ENCODE data around the gene GRM2. TPM values are rescaled to one million over a fixed set of nuclear protein-coding genes. Genes with fewer than 3 reads are reported as not detected.
A peak's percentile ranks its signal among the peaks of the same experiment; 100 is the strongest.

The GRM2 gene
- total and polyA plus RNA-seq, 2 of the 8 experiments (the other 6 are each of a cell fraction or from before 2014, with no cell fraction given): 3.9 to 10.5 TPM

- Histone ChIP-seq H3K79me1 (ENCODE audit: low read depth, low read length) (no peaks in the 10 kb centered on the region; the same call in 1 of the 2 replicates), H4K5ac (ENCODE audit: insufficient read length, low read depth, low read length) (no peak overlapping the region), H2BK15ac (ENCODE audit: low read length) (no peak overlapping the region), H3K27ac (ENCODE audit: low read depth, low read length) (no peak overlapping the region), H3K9me3 (ENCODE audit: insufficient read depth in 2 of 2, low read depth in 1 of 2, low read length in 1 of 2) (no peaks in the 10 kb centered on the region), H2AK5ac (ENCODE audit: low read depth, low read length) (no peak overlapping the region), H3K9ac (replicated peaks in 1 of 4; ENCODE audit: extremely low read depth in 1 of 4, low read depth in 3 of 4, low read length in 3 of 4) (no peak overlapping the region), H2BK120ac (replicated peaks; ENCODE audit: low read depth, low read length) (no peak overlapping the region), H2BK12ac (ENCODE audit: low read depth, low read length) (no peak overlapping the region), H3K4me3 (ENCODE audit: extremely low read depth in 1 of 4, insufficient read depth in 2 of 4, low read depth in 3 of 4, low read length in 4 of 4) (no peak overlapping the region), H3K56ac (replicated peaks; ENCODE audit: insufficient read length, low read depth, low read length) (no peak overlapping the region), H3K4me2 (ENCODE audit: insufficient read depth in 1 of 2, low read depth in 2 of 2, low read length in 2 of 2) (no peak overlapping the region), H4K91ac (replicated peaks; ENCODE audit: insufficient read length, low read length) (peak overlapping the region; percentile 68), H3K4me1 (replicated peaks in 1 of 4; ENCODE audit: control insufficient read depth in 3 of 4, insufficient read depth in 4 of 4, low read length in 3 of 4) (peaks cover 0 to 10% (median 5%) of the 10 kb centered on the region in 4 experiments; a peak in 3 of 7 replicates), H3K79me2 (ENCODE audit: control insufficient read depth in 1 of 2, insufficient read depth in 2 of 2, low read length in 2 of 2) (no peaks in the 10 kb centered on the region), H3K36me3 (ENCODE audit: control insufficient read depth in 2 of 4, insufficient read depth in 4 of 4, low read length in 3 of 4) (no peaks in the 10 kb centered on the region), H2BK20ac (ENCODE audit: low read length) (no peak overlapping the region), H3K23me2 (ENCODE audit: low read depth, low read length) (peaks cover 7% of the 10 kb centered on the region; the same call in 1 of the 2 replicates), H3K4ac (replicated peaks; ENCODE audit: insufficient read length, low read depth, low read length) (no peak overlapping the region), H2AFZ (ENCODE audit: low read length) (no peak overlapping the region), H3K23ac (ENCODE audit: insufficient read length) (no peak overlapping the region), H3K18ac (ENCODE audit: extremely low read depth, low read length) (peak overlapping the region; percentile 62; the same call in 1 of the 2 replicates), H2BK5ac (ENCODE audit: low read depth, low read length) (no peak overlapping the region), H4K20me1 (replicated peaks in 1 of 2; ENCODE audit: control insufficient read depth in 1 of 2, insufficient read depth in 2 of 2, low read length in 2 of 2) (no peaks in the 10 kb centered on the region), H3K14ac (ENCODE audit: insufficient read length) (no peak overlapping the region), H4K8ac (ENCODE audit: extremely low read depth, insufficient read depth, low read length) (peak overlapping the region; percentile 42; the same call in 1 of the 2 replicates), H3K27me3 (replicated peaks in 1 of 4; ENCODE audit: control insufficient read depth in 3 of 4, extremely low read depth in 1 of 4, insufficient read depth in 3 of 4, low read length in 3 of 4) (no peaks in the 10 kb centered on the region)
- POLR2A ChIA-PET (ENCODE audit: partially characterized antibody): interaction anchor here (1.4 to 5.2 kb wide), 5 partner anchors 13 to 169 kb away, joined by 3 to 37 read pairs (median 7); partner anchors contain the start of gene DCAF1
- 84% methylated on average over 1 of the region's 1 CpG; no CpG with 5 or more reads in 1 of the 2 experiments for WGBS, 2 experiments (ENCODE audit: extremely low coverage in 1 of 2, insufficient coverage in 1 of 2, insufficient read length in 1 of 2, insufficient replicate concordance in 2 of 2, low coverage in 1 of 2, low lambda C conversion rate in 2 of 2, missing lambda C conversion rate in 1 of 2)
- CTCF ChIA-PET (ENCODE audit: partially characterized antibody): interaction anchor here (0.6 to 10.9 kb wide), 30 partner anchors 8 to 658 kb away, joined by 3 to 137 read pairs (median 4); partner anchors contain the start of genes ABHD14B, DCAF1 and RAD54L2
- TF ChIP-seq RNF2 (IDR thresholded peaks at IDR 0.05; ENCODE audit: borderline replicate concordance, low read depth, low read length, missing control alignments, poor library complexity, severe bottlenecking) (no peak), TCF12 (IDR thresholded peaks at IDR 0.05; ENCODE audit: low read depth, low read length) (no peak), RXRA (IDR thresholded peaks at IDR 0.05; ENCODE audit: insufficient read depth, low read depth, low read length) (no peak), SIN3A (conservative IDR thresholded peaks at IDR 0.05 in 1 of 2, IDR thresholded peaks at IDR 0.05 in 1 of 2; ENCODE audit: low read depth in 1 of 2, low read length in 2 of 2) (peak in 1 of 2 experiments; percentile 8; a peak in 1 of 4 replicates)
- FAIRE-seq (no peak), DNase-seq (ENCODE audit: low read depth in 1 of 2, low spot score in 2 of 2) (no peak)
Measured at GRCh38 chr3:51668756-51669155, 38.1 kb upstream of the GRM2 start.

Measured in H1 (cell line).